GM21381 (cell line): Measurements from ENCODE around the gene RASGRP1.
A peak's percentile ranks its signal among the peaks of the same experiment; 100 is the strongest.

Experiments used
- ATAC-seq: cut with Tn5 transposase; IDR thresholded peaks from one replicate; pipeline ENCODE4 v1.9.1; 2021; ENCODE audit warnings: mild to moderate bottlenecking, moderate library complexity; ENCODE audit not compliant: unreplicated experiment

Gene RASGRP1

GRCh38 chr15:38463893-38464292, 100.7 kb downstream of the RASGRP1 start:
- no peak for ATAC-seq

- peak; percentile 67 for ATAC-seq
Measured at GRCh38 chr15:38461066-38461833, 103.4 kb downstream of the RASGRP1 start.

GRCh38 chr15:38460543-38460942, 104.1 kb downstream of the RASGRP1 start:
- ATAC-seq: no peak

- ATAC-seq: no peak
Measured at GRCh38 chr15:38459480-38459879, 105.1 kb downstream of the RASGRP1 start.

- ATAC-seq: no peak
Measured at GRCh38 chr15:38458646-38459045, 106.0 kb downstream of the RASGRP1 start.

- no peak for ATAC-seq
Measured at GRCh38 chr15:38455092-38455491, 109.5 kb downstream of the RASGRP1 start.

GRCh38 chr15:38454696-38455090, 109.9 kb downstream of the RASGRP1 start:
- no peak for ATAC-seq

- peak; percentile 88 for ATAC-seq
Measured at GRCh38 chr15:38453971-38454695, 110.5 kb downstream of the RASGRP1 start, which contains the start of gene FAM98B. Gene FAM98B, plus strand, starts transcription at chr15:38454127. Its CDS starts 35 bp downstream, at chr15:38454162.

- ATAC-seq: peak; percentile 10
Measured at GRCh38 chr15:38441130-38441519, 123.5 kb downstream of the RASGRP1 start.

GRCh38 chr15:38440353-38441129, 124.1 kb downstream of the RASGRP1 start:
- peak; percentile 63 for ATAC-seq
